22Rv1 (cell line): ENCODE measurements around the gene PARD3.

Experiments used
- H3K27ac ChIP-seq: fragments of 450-650 bp; 2 replicates; pipeline ENCODE4 v1.5.1; 2017
- ZFX ChIP-seq: fragments of 450-650 bp; IDR thresholded peaks from 2 replicates; pipeline ENCODE4 v1.6.1; 2017; ENCODE audit warnings: antibody characterized with exemption, borderline replicate concordance
- TF ChIP-seq, protein P1 (sequence below): fragments of 450-650 bp; IDR thresholded peaks from 2 replicates; pipeline ENCODE4 v1.5.1; 2017; ENCODE audit warnings: mild to moderate bottlenecking

PARD3 gene

DNA sequence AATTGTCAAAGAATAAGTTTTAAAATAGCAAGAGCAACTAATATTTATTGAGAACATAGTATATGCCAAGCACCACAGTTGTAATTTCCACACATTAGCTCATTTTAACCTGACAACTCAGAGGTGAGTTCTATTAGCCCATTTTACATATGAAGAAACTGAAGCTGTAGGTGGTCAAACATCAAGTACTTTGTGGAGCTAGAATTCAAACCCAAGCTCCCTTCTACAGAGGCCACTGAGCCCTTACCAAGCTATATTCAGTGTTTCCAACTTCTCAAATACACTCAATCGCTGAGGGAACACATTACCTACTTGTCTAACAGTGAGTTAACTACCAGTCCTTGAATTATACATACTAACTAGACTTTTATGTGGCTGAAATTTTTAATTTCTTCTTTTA is 236.6 kb downstream of the PARD3 start:
- no peak for TF ChIP-seq ZFX
- TF ChIP-seq, protein P1, sequence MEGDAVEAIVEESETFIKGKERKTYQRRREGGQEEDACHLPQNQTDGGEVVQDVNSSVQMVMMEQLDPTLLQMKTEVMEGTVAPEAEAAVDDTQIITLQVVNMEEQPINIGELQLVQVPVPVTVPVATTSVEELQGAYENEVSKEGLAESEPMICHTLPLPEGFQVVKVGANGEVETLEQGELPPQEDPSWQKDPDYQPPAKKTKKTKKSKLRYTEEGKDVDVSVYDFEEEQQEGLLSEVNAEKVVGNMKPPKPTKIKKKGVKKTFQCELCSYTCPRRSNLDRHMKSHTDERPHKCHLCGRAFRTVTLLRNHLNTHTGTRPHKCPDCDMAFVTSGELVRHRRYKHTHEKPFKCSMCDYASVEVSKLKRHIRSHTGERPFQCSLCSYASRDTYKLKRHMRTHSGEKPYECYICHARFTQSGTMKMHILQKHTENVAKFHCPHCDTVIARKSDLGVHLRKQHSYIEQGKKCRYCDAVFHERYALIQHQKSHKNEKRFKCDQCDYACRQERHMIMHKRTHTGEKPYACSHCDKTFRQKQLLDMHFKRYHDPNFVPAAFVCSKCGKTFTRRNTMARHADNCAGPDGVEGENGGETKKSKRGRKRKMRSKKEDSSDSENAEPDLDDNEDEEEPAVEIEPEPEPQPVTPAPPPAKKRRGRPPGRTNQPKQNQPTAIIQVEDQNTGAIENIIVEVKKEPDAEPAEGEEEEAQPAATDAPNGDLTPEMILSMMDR = no peak
- H3K27ac ChIP-seq = no peak overlapping the region

DNA sequence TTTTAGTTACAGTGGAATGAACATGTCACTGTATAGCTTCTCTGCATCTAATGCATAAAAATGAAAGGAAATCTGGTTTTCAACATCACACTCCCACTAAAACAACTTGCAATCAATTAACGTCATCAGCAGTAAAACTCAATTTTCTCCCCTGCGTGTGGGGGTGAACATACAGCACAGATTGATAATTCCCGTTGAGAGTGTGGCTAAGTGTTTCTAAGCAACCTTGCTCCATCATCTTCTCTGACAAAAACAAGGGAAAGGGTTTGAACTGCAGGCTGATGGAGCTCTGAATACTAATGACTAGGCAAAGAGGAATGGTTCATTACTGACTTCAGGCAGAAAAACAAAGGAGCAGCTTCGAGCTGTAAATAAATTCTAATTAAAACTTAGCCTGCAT is 238.3 kb downstream of the PARD3 start:
- H3K27ac ChIP-seq = no peak overlapping the region
- TF ChIP-seq ZFX = no peak
- TF ChIP-seq, protein P1 = no peak

DNA sequence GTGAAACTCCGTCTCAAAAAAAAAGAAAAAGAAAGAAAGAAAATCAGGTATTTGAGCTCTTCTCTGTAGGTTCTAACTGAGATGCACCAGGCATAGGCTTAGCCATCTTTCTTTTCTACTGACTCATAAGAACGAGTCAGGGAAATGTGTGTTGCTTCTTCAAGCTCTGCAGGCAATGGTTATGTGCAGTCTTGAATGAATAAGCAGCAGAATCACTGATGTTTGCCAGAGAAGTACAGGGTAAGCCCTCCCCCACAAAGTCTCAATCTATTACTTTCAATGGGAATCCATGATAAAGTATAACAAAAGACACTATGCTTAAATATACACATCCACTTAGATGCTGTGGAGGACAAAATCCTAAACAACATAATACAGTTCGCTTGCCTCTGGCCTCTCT is 239.2 kb downstream of the PARD3 start:
- TF ChIP-seq, protein P1 = no peak
- TF ChIP-seq ZFX = no peak
- no peak overlapping the region for H3K27ac ChIP-seq

DNA sequence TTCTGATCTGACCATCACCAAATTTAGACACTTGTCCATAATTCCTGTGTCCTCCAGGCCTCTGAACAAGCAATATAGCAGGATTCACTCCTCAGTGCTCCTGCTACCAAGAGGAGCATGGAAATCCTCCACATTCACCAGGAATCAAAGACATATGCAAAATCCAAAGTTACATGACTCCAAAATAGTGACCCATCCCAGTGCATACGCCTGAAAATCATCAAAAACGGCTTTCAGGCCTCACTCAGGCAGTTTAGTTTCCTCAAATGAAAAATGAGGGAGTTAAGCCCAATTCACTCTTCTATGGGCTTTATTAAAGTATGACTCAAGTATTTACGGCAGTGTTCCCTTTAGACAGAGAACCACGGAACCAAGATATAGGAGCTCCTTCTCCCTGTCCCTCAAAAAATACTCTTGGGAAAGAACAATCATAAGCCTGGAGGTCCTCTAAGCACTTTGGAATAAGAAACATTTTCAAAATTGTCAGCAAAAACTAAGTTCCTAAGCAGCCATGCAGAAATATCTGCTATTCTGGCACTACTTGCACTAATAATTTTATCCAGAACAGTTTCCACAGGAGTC is 240.7 kb downstream of the PARD3 start:
- TF ChIP-seq ZFX = no peak
- TF ChIP-seq, protein P1 = no peak
- no peak overlapping the region for H3K27ac ChIP-seq

DNA sequence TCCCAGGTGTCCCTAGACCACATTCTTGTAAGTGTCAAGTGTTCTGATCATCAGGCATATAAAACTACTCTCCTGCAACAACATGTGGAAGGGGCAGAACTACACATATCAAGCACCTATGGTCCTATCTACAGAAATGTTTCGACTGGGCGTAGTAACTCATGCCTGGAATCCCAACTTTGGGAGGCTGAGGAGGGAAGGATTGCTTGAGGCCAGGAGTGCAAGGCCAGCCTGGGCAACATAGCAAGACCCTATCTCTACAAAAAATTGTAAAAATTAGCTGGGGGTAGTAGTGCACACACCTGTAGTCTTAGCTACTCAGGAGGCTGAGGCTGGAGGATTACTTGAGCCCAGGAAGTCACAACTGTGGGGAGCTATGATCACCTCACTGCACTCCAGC is 244.2 kb downstream of the PARD3 start:
- no peak overlapping the region for H3K27ac ChIP-seq
- no peak for TF ChIP-seq ZFX
- TF ChIP-seq, protein P1 = no peak

DNA sequence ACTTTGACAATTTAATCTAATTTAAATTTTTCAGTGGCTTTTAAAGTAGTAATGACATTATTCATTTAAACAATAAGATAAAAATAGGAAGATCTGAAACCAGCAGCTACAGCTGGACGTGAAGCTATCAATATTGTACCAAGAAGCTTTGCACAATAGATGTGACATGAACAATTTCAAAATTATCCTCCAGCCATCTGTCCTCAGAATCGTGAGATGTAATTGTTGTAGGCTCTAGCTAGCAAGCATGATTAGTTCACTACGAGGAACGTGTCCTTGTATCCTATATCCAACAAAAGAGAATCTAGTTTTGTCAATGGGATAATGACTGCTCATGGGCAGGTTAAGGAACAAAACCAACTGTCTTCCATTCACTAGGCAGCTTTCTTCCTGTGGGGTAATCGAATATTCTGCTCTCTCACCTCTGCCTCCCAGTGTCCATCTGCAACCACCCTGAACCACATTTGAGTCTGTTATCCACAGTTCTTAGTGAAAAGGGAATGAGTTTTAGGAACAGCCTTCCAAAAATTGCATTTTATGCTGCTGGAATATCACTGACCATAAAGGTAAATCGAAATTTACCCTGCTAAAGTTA is 247.3 kb downstream of the PARD3 start:
- TF ChIP-seq, protein P1 = no peak
- no peak for TF ChIP-seq ZFX
- H3K27ac ChIP-seq = no peak overlapping the region

DNA sequence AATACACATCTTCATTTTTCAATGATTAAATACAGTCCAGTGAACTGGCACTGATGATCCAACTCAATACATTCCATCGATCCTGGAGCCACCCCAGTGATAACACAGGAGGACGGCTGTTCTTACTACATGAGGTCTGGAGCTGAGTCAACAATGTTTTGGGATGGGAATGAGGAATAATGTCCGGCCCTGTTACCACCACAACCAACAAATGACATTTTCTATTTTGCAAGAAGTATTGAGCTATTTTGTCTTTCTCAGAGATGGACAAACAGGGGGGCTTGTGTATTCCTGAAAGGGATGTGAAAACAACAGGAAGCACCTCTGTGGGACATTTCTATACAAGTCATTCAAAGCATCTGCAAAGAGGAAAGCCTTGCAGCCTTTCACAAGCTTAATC is 249.2 kb downstream of the PARD3 start:
- no peak overlapping the region for H3K27ac ChIP-seq
- no peak for TF ChIP-seq ZFX

DNA sequence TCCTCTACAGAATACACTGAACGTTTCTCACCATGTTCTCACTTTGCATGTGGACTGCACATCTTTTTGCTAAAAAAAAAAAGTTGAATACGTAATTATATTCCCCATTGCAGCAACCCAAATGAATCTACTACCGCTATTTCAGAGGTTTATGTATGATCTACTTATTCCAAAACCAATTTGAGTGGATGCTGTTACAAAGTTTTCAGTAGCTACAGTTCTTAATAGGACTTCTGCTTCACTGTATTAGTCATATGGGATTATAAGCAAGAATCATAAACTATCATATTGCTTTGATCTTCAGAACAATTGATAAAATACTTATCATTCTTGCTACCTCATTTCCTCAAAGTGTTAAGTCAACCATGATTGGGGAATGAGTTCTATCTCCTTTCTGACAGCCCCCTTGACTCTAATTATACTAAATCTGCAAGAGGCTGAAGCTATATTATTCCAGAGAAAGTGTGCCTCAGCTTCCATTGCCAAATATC is 257.0 kb downstream of the PARD3 start:
- no peak overlapping the region for H3K27ac ChIP-seq
- TF ChIP-seq ZFX = no peak
- TF ChIP-seq, protein P1 = no peak
